Tibial nerve (tissue), 4 donors: ENCODE results near the gene COG5.

Source experiments
- EP300 ChIP-seq, 2 donors: sonication (generic); formaldehyde crosslinking; IDR thresholded peaks; one replicate each; pipeline ENCODE4 v1.6.1; 2017; ENCODE audit warnings: antibody characterized with exemption in 2 of 2, mild to moderate bottlenecking in 1 of 2
- POLR2A ChIP-seq, 2 donors: fragments of 450-650 bp; IDR thresholded peaks; one replicate each; pipeline ENCODE4 v1.6.1; 2017; ENCODE audit warnings: antibody characterized with exemption in 2 of 2, mild to moderate bottlenecking in 2 of 2, moderate library complexity in 2 of 2
- TF ChIP-seq, protein P1 (sequence below), 5 experiments: fragments of 200-600 bp in 3 of 5; fragments of 450-650 bp in 2 of 5; sonication (generic) in 3 of 5; IDR thresholded peaks; one replicate each; pipeline ENCODE4 v1.5.1; 2016 to 2019; ENCODE audit warnings: antibody characterized with exemption in 5 of 5, mild to moderate bottlenecking in 3 of 5, moderate library complexity in 2 of 5

DNA sequence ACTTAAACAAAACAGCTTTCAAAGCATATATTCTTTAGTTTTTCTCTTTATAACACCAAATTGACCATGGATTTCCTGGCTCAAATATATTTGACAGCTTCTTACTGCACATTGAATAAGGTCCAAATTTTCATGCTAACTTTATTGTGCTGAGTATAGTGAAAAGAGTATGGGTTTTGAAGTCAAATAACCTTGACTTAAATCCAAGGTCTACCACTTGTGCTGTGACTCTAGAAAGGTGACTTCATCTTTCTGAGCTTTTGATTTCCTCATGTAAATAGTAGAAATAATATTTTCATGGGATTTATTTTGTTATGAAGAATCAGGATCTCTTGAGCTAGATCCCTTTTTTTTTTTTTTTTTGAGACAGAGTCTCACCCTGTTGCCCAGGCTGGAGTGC lies 233.2 kb downstream of the COG5 start:
- TF ChIP-seq POLR2A (IDR thresholded peaks at IDR 0.05) = no peak
- TF ChIP-seq, protein P1, sequence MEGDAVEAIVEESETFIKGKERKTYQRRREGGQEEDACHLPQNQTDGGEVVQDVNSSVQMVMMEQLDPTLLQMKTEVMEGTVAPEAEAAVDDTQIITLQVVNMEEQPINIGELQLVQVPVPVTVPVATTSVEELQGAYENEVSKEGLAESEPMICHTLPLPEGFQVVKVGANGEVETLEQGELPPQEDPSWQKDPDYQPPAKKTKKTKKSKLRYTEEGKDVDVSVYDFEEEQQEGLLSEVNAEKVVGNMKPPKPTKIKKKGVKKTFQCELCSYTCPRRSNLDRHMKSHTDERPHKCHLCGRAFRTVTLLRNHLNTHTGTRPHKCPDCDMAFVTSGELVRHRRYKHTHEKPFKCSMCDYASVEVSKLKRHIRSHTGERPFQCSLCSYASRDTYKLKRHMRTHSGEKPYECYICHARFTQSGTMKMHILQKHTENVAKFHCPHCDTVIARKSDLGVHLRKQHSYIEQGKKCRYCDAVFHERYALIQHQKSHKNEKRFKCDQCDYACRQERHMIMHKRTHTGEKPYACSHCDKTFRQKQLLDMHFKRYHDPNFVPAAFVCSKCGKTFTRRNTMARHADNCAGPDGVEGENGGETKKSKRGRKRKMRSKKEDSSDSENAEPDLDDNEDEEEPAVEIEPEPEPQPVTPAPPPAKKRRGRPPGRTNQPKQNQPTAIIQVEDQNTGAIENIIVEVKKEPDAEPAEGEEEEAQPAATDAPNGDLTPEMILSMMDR (IDR thresholded peaks at IDR 0.05) = no peak
- TF ChIP-seq EP300 (IDR thresholded peaks at IDR 0.05) = no peak
